Spleen (tissue), 7 donors: ENCODE results near the gene CAMK1G.

Experiments used
- CTCF ChIP-seq, 11 experiments: fragments of 200-600 bp in 7 of 11; fragments of 450-650 bp in 4 of 11; sonication (generic) in 4 of 11; IDR thresholded peaks in 8 of 11; conservative IDR thresholded peaks in 3 of 11; 1 replicate in 7 of 11; 2 replicates in 4 of 11; pipeline versions ENCODE4 v1.4.0 to v1.8.0; 2016 to 2021; ENCODE audit warnings: antibody characterized with exemption in 11 of 11, inconsistent platforms in 4 of 11, mild to moderate bottlenecking in 1 of 11
- POLR2A ChIP-seq, 3 donors: fragments of 450-650 bp; IDR thresholded peaks; one replicate each; pipeline ENCODE4 v1.5.1; 2017; ENCODE audit warnings: antibody characterized with exemption in 3 of 3, mild to moderate bottlenecking in 1 of 3
- POLR2AphosphoS5 ChIP-seq, 3 donors: sonication (generic); formaldehyde crosslinking; IDR thresholded peaks; one replicate each; pipeline ENCODE4 v1.5.1; 2017; ENCODE audit warnings: antibody characterized with exemption in 3 of 3
- donor health status: DM: no; HTN: no; CAD: no; lungs with moderate emphysema.
- donor health status: DM: no; HTN: no; CAD: no.
- donor health status: DM: no; HTN: no; CAD: no.

DNA sequence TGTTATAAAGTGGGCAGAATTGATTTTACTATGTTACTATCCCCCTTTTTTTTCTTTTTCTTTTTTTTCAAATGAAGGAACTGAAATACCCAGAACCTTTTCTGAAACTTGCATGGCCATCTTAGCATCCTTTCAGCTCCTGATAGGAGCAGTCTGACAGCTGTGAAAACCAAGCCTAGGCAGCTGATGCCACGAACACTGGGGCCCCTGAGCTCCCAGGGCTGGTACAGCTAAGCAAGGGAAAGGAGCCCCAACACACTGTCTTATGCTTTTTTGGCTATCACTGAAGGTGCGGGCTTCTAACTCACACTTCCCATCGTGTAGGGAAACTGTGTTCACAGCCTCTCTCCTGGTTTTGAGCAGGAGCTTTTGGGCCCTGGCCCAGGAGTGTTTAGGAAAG, 23.0 kb upstream of the CAMK1G start:
- no peak for TF ChIP-seq POLR2A (IDR thresholded peaks at IDR 0.05)
- TF ChIP-seq CTCF (IDR thresholded peaks at IDR 0.05 in 8 of 11, conservative IDR thresholded peaks at IDR 0.05 in 3 of 11): no peak
- no peak for TF ChIP-seq POLR2AphosphoS5 (IDR thresholded peaks at IDR 0.05)
